HCT116 (cell line): ENCODE data around the gene STUM. TPM values are rescaled to one million over a fixed set of nuclear protein-coding genes. Genes with fewer than 3 reads are reported as not detected.

Experiments used
- ATAC-seq: fragments of 200-7000 bp; cut with Tn5 transposase; 2 replicates; pipeline ENCODE4 v1.9.1; 2020; ENCODE audit warnings: mild to moderate bottlenecking, moderate library complexity
- BruUV-seq: library from RNA; stranded (reverse); fragments of 400-500 nt; replicated peaks from 2 replicates; lab custom pipeline; 2021; lab: Mats Ljungman, UMichigan
- CTCF ChIA-PET: fragments of 300-600 bp; sonication (Branson Sonifier 250); formaldehyde crosslinking; loops from one replicate; lab custom pipeline; 2021; ENCODE audit warnings: antibody characterized with exemption; lab: Charles Lee
- POLR2A ChIA-PET: fragments of 300-600, 350-600 bp; sonication (Branson Sonifier 250); formaldehyde crosslinking; loops from one replicate; lab custom pipeline; 2021; ENCODE audit warnings: antibody characterized with exemption; lab: Charles Lee
- RAD21 ChIA-PET, 2 experiments: fragments of 300-600 bp; sonication (Branson Sonifier 250); formaldehyde crosslinking; loops; one replicate each; lab custom pipeline; 2023; ENCODE audit warnings: low total read pairs in 2 of 2; ENCODE audit not compliant: uncharacterized antibody in 2 of 2, unreplicated experiment in 2 of 2, low non-redundant PET in 1 of 2; lab: Charles Lee
- DNase-seq: peaks from one replicate; pipeline ENCODE4 v3.0.0-alpha.2; 2010; ENCODE audit warnings: low read depth, low spot score
- H2AFZ ChIP-seq: fragments of 200-600 bp; shearing (Covaris generic), sonication (generic); 2 replicates; pipeline ENCODE4 v1.6.1; 2017; ENCODE audit warnings: low read depth, mixed run types, mixed read lengths, antibody characterized with exemption, low read length; ENCODE audit not compliant: poor library complexity, severe bottlenecking
- H3K27ac ChIP-seq: 2 replicates; pipeline ENCODE4 v1.5.1; 2012; ENCODE audit warnings: low read depth, low read length
- H3K27me3 ChIP-seq: fragments of 200-600 bp; sonication (generic); 2 replicates; pipeline ENCODE4 v1.6.1; 2016; ENCODE audit warnings: mixed run types, low read length, mixed read lengths; ENCODE audit not compliant: insufficient read depth
- H3K36me3 ChIP-seq, 2 experiments: fragments of 200-500 bp in 1 of 2; fragments of 200-600 bp in 1 of 2; sonication (Bioruptor generic) in 1 of 2; sonication (generic) in 1 of 2; 2 replicates each; pipeline versions ENCODE4 v1.5.1 to v1.6.1; 2014 to 2016; ENCODE audit warnings: low read length in 2 of 2, inconsistent platforms in 1 of 2, mixed read lengths in 1 of 2, mixed run types in 1 of 2; ENCODE audit not compliant: insufficient read depth in 2 of 2, control insufficient read depth in 1 of 2
- H3K4me1 ChIP-seq, 2 experiments: fragments of 200-600 bp in 1 of 2; sonication (generic) in 1 of 2; 2 replicates each; pipeline versions ENCODE4 v1.5.1 to v1.6.1; 2012 to 2017; ENCODE audit warnings: low read length in 2 of 2, inconsistent platforms in 1 of 2, mild to moderate bottlenecking in 1 of 2, mixed read lengths in 1 of 2, mixed run types in 1 of 2, moderate library complexity in 1 of 2; ENCODE audit not compliant: insufficient read depth in 2 of 2, control insufficient read depth in 1 of 2
- H3K4me2 ChIP-seq: fragments of 200-600 bp; sonication (generic); 2 replicates; pipeline ENCODE4 v1.6.1; 2017; ENCODE audit warnings: mixed run types, low read length, mixed read lengths
- H3K4me3 ChIP-seq, 2 experiments: fragments of 200-600 bp in 1 of 2; sonication (generic) in 1 of 2; replicated peaks in 1 of 2; 2 replicates each; pipeline ENCODE4 v1.5.1; 2011 to 2016; ENCODE audit warnings: low read length in 2 of 2, control low read depth in 1 of 2, low read depth in 1 of 2, mild to moderate bottlenecking in 1 of 2, mixed read lengths in 1 of 2, mixed run types in 1 of 2
- H3K79me2 ChIP-seq: fragments of 200-600 bp; sonication (generic); 2 replicates; pipeline ENCODE4 v1.6.1; 2017; ENCODE audit warnings: mild to moderate bottlenecking, mixed run types, low read length, moderate library complexity, mixed read lengths; ENCODE audit not compliant: insufficient read depth
- H3K9ac ChIP-seq: fragments of 200-600 bp; sonication (generic); 2 replicates; pipeline ENCODE4 v1.6.1; 2016; ENCODE audit warnings: low read length, mixed read lengths
- H3K9me2 ChIP-seq: fragments of 200-600 bp; sonication (generic), shearing (Covaris generic); 2 replicates; pipeline ENCODE4 v1.6.1; 2017; ENCODE audit warnings: mixed run types, mild to moderate bottlenecking, moderate library complexity; ENCODE audit not compliant: insufficient read depth
- H3K9me3 ChIP-seq, 2 experiments: fragments of 200-500 bp in 1 of 2; fragments of 200-600 bp in 1 of 2; sonication (Bioruptor generic) in 1 of 2; sonication (generic) in 1 of 2; 2 replicates each; pipeline ENCODE4 v1.6.1; 2014 to 2017; ENCODE audit warnings: low read length in 2 of 2, mixed read lengths in 2 of 2, inconsistent platforms in 1 of 2, low read depth in 1 of 2, mild to moderate bottlenecking in 1 of 2, mixed run types in 1 of 2, moderate library complexity in 1 of 2; ENCODE audit not compliant: control insufficient read depth in 1 of 2, insufficient read depth in 1 of 2
- H4K20me1 ChIP-seq: fragments of 200-600 bp; sonication (generic), shearing (Covaris generic); 2 replicates; pipeline ENCODE4 v1.6.1; 2017; ENCODE audit warnings: mixed run types, mild to moderate bottlenecking, moderate library complexity; ENCODE audit not compliant: insufficient read depth
- ATF3 ChIP-seq: IDR thresholded peaks from 2 replicates; pipeline ENCODE4 v1.6.1; 2012
- CEBPB ChIP-seq: IDR thresholded peaks from 2 replicates; pipeline ENCODE4 v1.6.1; 2012; ENCODE audit warnings: low read depth
- EZH2 ChIP-seq: fragments of 200-600 bp; sonication (generic); IDR thresholded peaks from 2 replicates; pipeline ENCODE4 v1.6.1; 2017; ENCODE audit warnings: antibody characterized with exemption, mixed run types
- FOSL1 ChIP-seq: IDR thresholded peaks from 2 replicates; pipeline ENCODE4 v1.6.1; 2012; ENCODE audit warnings: low read depth
- RAD21 ChIP-seq: IDR thresholded peaks from 2 replicates; pipeline ENCODE4 v1.6.1; 2012; ENCODE audit warnings: low read depth, mild to moderate bottlenecking
- SRF ChIP-seq: IDR thresholded peaks from 2 replicates; pipeline ENCODE4 v1.6.1; 2012; ENCODE audit warnings: low read depth
- ZBTB33 ChIP-seq: IDR thresholded peaks from 2 replicates; pipeline ENCODE4 v1.6.1; 2011; ENCODE audit warnings: mild to moderate bottlenecking, low read length, moderate library complexity; ENCODE audit not compliant: insufficient replicate concordance; ENCODE audit errors: extremely low read depth
- ZFX ChIP-seq: fragments of 450-650 bp; IDR thresholded peaks from 2 replicates; pipeline ENCODE4 v1.6.1; 2017
- intact Hi-C: fragments of 100-400 bp; cut with micrococcal nuclease; formaldehyde crosslinking; loops from 2 replicates; pipeline ENCODE4 v1.10.0; 2022
- total RNA-seq: library from RNA; stranded (reverse); gene quantifications from one replicate; pipeline ENCODE4 v1.2.1, GENCODE V29; 2021; ENCODE audit not compliant: unreplicated experiment
- TF ChIP-seq, protein P1 (sequence below): IDR thresholded peaks from 2 replicates; pipeline ENCODE4 v1.6.1; 2012
- TF ChIP-seq, protein P2 (sequence below), 3 experiments: fragments of 200-600 bp in 1 of 3; sonication (generic) in 1 of 3; IDR thresholded peaks in 2 of 3; conservative IDR thresholded peaks in 1 of 3; 2 replicates each; pipeline ENCODE4 v1.5.1; 2012 to 2017; ENCODE audit warnings: low read depth in 2 of 3, low read length in 2 of 3, antibody characterized with exemption in 1 of 3, borderline replicate concordance in 1 of 3, control low read depth in 1 of 3, mild to moderate bottlenecking in 1 of 3, mixed read lengths in 1 of 3, mixed run types in 1 of 3, moderate library complexity in 1 of 3; ENCODE audit not compliant: insufficient read depth in 1 of 3

The STUM gene
- total RNA-seq, 1 experiment from 2014 or later: not detected

DNA sequence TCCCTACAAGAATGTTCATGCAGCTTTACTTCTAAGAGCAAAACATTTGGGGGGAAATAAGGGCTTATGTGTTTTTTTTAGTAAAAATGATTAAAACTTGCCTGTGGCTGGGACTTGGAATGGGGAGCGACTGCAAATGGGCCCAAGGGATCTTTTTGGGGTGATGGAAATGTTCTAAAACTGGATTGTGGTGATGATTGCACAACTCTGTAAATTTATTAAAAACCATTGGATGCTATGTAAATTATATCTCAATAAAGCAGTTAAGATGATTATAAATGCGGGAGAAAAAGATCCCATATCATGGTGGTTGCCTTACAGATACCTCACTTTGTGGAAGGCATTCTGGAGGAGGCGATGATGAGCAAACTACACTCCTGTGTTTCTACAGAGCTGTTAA lies 30.2 kb upstream of the STUM start:
- H3K9me3 ChIP-seq: no peaks in the 10 kb centered on the region
- no TSS peak for BruUV-seq
- no peak overlapping the region for H3K4me2 ChIP-seq
- no peaks in the 10 kb centered on the region for H3K36me3 ChIP-seq
- POLR2A ChIA-PET: no interaction called here
- no peak for DNase-seq
- H3K4me1 ChIP-seq: no peaks in the 10 kb centered on the region
- H3K9me2 ChIP-seq: no peaks in the 10 kb centered on the region
- peaks cover 3% of the 10 kb centered on the region; the same call in 1 of the 2 replicates for H3K27me3 ChIP-seq
- no peak overlapping the region for H3K9ac ChIP-seq
- H3K79me2 ChIP-seq: no peaks in the 10 kb centered on the region
- CTCF ChIA-PET: no interaction called here
- H3K27ac ChIP-seq: no peak overlapping the region
- no peaks in the 10 kb centered on the region for H4K20me1 ChIP-seq
- intact Hi-C loops: no loop called here
- H3K4me3 ChIP-seq: no peak overlapping the region
- H2AFZ ChIP-seq: no peak overlapping the region
- TF ChIP-seq ATF3 (no peak), ZBTB33 (no peak), CEBPB (no peak), FOSL1 (no peak), ZFX (no peak), EZH2 (no peak), SRF (no peak), RAD21 (no peak)
- TF ChIP-seq, protein P1, sequence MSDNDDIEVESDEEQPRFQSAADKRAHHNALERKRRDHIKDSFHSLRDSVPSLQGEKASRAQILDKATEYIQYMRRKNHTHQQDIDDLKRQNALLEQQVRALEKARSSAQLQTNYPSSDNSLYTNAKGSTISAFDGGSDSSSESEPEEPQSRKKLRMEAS: no peak
- TF ChIP-seq, protein P2, sequence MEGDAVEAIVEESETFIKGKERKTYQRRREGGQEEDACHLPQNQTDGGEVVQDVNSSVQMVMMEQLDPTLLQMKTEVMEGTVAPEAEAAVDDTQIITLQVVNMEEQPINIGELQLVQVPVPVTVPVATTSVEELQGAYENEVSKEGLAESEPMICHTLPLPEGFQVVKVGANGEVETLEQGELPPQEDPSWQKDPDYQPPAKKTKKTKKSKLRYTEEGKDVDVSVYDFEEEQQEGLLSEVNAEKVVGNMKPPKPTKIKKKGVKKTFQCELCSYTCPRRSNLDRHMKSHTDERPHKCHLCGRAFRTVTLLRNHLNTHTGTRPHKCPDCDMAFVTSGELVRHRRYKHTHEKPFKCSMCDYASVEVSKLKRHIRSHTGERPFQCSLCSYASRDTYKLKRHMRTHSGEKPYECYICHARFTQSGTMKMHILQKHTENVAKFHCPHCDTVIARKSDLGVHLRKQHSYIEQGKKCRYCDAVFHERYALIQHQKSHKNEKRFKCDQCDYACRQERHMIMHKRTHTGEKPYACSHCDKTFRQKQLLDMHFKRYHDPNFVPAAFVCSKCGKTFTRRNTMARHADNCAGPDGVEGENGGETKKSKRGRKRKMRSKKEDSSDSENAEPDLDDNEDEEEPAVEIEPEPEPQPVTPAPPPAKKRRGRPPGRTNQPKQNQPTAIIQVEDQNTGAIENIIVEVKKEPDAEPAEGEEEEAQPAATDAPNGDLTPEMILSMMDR (IDR thresholded peaks at IDR 0.05 in 2 of 3, conservative IDR thresholded peaks at IDR 0.05 in 1 of 3; ENCODE audit: borderline replicate concordance in 1 of 3, insufficient read depth in 1 of 3, low read depth in 2 of 3, low read length in 2 of 3): no peak
- TF ChIP-seq, all 23 proteins: peak for 0
- ATAC-seq: no peak
- RAD21 ChIA-PET: no interaction called here
